Cardiac septum (tissue), 1 donor: ENCODE data around the gene DPYSL4. TPM values are rescaled to one million over a fixed set of nuclear protein-coding genes. Genes with fewer than 3 reads are reported as not detected.
"Not testable (repeated sequence)": the region's sequence is repeated elsewhere in the genome, so short reads cannot be mapped to it uniquely, and the experiment has no call there.

Source experiments
- DNase-seq: peaks from one replicate; pipeline ENCODE4 v3.0.0-alpha.2; 2020; ENCODE audit warnings: low spot score
- intact Hi-C: fragments of 100-400 bp; cut with DNase I; formaldehyde crosslinking; loops from one replicate; pipeline ENCODE4 v1.14.0; 2022
- total RNA-seq: library from RNA; stranded (reverse); fragmentation: NEBNext Ultra II Directional; extraction: Animal tissue kit (Norgen Biotek cat#: 25700); gene quantifications from one replicate; pipeline ENCODE4 v1.2.1, GENCODE V29; 2021
- donor health status: DM: no; HTN: no; CAD: no.

DPYSL4 gene
- total RNA-seq, 1 donor from 2014 or later: 55.4 TPM

GRCh38 chr10:132219486-132219885 lies 32.7 kb downstream of the DPYSL4 start:
- intact Hi-C loops: no loop called here
- DNase-seq: no peak

GRCh38 chr10:132220061-132220460 lies 33.3 kb downstream of the DPYSL4 start:
- DNase-seq: no peak
- intact Hi-C loops: no loop called here

- DNase-seq, intact Hi-C loops: not testable (repeated sequence)
Measured at GRCh38 chr10:132220996-132221395, 34.2 kb downstream of the DPYSL4 start.

- intact Hi-C loops: loop anchor here (1.0 kb wide), 2 partner anchors 131 to 231 kb away; no protein-coding TSS in a partner anchor
- no peak for DNase-seq
Measured at GRCh38 chr10:132222726-132223125, 36.0 kb downstream of the DPYSL4 start.

- DNase-seq: peak; percentile 88
- intact Hi-C loops: loop anchor here (1.0 kb wide), 2 partner anchors 130 to 230 kb away; no protein-coding TSS in a partner anchor
Measured at GRCh38 chr10:132223156-132223590, 36.4 kb downstream of the DPYSL4 start.

GRCh38 chr10:132223611-132224342 lies 37.0 kb downstream of the DPYSL4 start:
- DNase-seq: no peak
- intact Hi-C loops: loop anchor here (1.0 kb wide), 2 partner anchors 130 to 230 kb away; no protein-coding TSS in a partner anchor

GRCh38 chr10:132224343-132225072 lies 37.8 kb downstream of the DPYSL4 start:
- intact Hi-C loops: no loop called here
- DNase-seq: no peak

- no peak for DNase-seq
- intact Hi-C loops: no loop called here
Measured at GRCh38 chr10:132225073-132225848, 38.5 kb downstream of the DPYSL4 start.

- intact Hi-C loops: no loop called here
- no peak for DNase-seq
Measured at GRCh38 chr10:132225849-132226205, 39.1 kb downstream of the DPYSL4 start.

- DNase-seq: no peak
- intact Hi-C loops: no loop called here
Measured at GRCh38 chr10:132226586-132227405, 40.0 kb downstream of the DPYSL4 start.

GRCh38 chr10:132227851-132228390 lies 41.2 kb downstream of the DPYSL4 start:
- no peak for DNase-seq
- intact Hi-C loops: no loop called here

GRCh38 chr10:132228616-132229015 lies 41.9 kb downstream of the DPYSL4 start:
- intact Hi-C loops: no loop called here
- DNase-seq: no peak

- no peak for DNase-seq
Measured at GRCh38 chr10:132229096-132229495, 42.3 kb downstream of the DPYSL4 start.

GRCh38 chr10:132229834-132230556 lies 43.2 kb downstream of the DPYSL4 start:
- intact Hi-C loops: no loop called here
- DNase-seq: no peak

More at GRCh38 chr10:132229096-132229495, 42.3 kb downstream of the DPYSL4 start:
- intact Hi-C loops: no loop called here

GRCh38 chr10:132230557-132231210 lies 43.9 kb downstream of the DPYSL4 start:
- intact Hi-C loops: no loop called here
- DNase-seq: no peak

- intact Hi-C loops: no loop called here
- no peak for DNase-seq
Measured at GRCh38 chr10:132231656-132232022, 44.9 kb downstream of the DPYSL4 start.

- no peak for DNase-seq
- intact Hi-C loops: no loop called here
Measured at GRCh38 chr10:132232023-132232951, 45.5 kb downstream of the DPYSL4 start.
